Measurements from ENCODE around the gene TNFRSF21. TPM values are rescaled to one million over a fixed set of nuclear protein-coding genes. Genes with fewer than 3 reads are reported as not detected.

Gene TNFRSF21
- total RNA-seq, 1 donor from 2014 or later: 28.9 TPM

DNA sequence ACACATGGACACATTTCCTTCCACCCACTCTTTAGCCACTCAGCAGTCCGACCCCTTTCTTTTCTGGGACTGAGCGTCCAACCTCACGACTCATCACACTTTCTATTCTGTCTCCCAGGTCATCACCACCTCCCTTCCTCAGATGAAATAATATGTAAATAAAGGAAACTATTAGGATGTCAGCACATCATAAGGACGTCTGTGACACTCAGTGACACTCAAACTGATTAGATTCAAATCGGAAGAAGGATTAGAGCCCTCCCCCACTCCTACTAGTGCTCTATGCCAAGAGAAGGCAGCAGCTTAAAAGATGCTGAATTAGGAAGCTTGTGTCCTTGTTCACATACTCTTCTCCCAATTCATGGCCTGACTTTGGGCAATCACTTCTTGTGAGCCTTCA, 113.6 kb downstream of the TNFRSF21 start:
- no peak for ATAC-seq
- Histone ChIP-seq H3K4me3 (no peak overlapping the region), H3K36me3 (no peaks in the 10 kb centered on the region), H3K27ac (no peak overlapping the region), H3K27me3 (no peaks in the 10 kb centered on the region), H3K9me3 (no peaks in the 10 kb centered on the region), H3K4me1 (no peaks in the 10 kb centered on the region)
- TF ChIP-seq, protein P1, sequence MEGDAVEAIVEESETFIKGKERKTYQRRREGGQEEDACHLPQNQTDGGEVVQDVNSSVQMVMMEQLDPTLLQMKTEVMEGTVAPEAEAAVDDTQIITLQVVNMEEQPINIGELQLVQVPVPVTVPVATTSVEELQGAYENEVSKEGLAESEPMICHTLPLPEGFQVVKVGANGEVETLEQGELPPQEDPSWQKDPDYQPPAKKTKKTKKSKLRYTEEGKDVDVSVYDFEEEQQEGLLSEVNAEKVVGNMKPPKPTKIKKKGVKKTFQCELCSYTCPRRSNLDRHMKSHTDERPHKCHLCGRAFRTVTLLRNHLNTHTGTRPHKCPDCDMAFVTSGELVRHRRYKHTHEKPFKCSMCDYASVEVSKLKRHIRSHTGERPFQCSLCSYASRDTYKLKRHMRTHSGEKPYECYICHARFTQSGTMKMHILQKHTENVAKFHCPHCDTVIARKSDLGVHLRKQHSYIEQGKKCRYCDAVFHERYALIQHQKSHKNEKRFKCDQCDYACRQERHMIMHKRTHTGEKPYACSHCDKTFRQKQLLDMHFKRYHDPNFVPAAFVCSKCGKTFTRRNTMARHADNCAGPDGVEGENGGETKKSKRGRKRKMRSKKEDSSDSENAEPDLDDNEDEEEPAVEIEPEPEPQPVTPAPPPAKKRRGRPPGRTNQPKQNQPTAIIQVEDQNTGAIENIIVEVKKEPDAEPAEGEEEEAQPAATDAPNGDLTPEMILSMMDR (IDR thresholded peaks at IDR 0.05): no peak
- intact Hi-C loops (cut with DNase I): no loop called here
- DNase-seq: no peak

DNA sequence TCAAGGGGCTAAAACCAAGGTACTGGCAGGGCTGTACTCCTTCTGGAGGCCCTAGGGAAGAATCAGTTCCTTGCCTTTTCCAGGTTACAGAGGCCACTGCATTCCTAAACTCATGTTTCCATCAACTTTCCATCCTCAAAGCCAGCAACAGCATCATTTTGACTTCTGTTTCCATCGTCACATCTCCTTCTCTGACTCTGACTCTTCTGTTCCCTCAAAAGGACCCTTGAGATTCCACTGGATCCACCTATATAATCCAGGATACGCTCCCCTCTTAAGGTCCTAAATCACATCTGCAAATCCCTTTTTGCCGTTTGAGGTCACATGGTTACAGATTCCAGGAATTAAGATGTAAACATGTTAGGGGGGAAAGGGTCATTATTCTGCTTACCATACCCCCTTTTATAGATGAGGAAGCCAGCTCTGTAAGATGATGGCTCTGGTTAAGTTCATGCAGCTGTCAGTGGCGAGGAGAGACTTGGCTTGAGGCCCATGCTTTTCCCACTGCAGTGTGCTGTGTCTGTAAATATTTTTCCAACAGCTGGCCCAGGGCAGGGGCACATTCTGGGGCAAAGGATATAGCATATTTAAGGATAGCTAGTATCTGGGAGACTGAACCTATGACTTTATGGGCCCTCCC, 114.6 kb downstream of the TNFRSF21 start:
- Histone ChIP-seq H3K36me3 (no peaks in the 10 kb centered on the region), H3K4me3 (no peak overlapping the region), H3K4me1 (no peaks in the 10 kb centered on the region), H3K27ac (no peak overlapping the region), H3K9me3 (no peaks in the 10 kb centered on the region), H3K27me3 (no peaks in the 10 kb centered on the region)
- no peak for DNase-seq
- ATAC-seq: no peak
- intact Hi-C loops (cut with DNase I): no loop called here
- TF ChIP-seq, protein P1 (IDR thresholded peaks at IDR 0.05): no peak

DNA sequence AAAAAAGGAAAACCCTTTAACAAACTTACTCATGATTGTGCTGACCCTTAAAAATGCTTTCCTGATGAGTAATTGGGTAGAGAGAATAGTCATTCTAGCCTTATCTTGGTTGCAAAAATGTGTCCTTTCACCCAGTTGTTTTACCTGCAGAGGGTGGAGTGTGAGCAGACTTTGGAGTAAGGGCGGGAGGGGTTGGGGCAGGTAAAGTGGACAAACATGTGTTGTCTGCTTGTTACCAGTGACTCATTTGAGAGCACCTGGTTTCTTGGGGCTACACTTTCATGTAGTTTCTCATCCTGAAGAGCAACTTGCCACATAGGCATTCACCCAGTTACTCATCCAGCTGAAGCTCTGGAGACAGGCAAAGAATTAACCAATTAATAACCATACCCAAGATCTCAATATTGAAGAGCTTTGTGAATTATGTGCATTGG, 121.1 kb downstream of the TNFRSF21 start:
- no peak for DNase-seq
- TF ChIP-seq, protein P1 (IDR thresholded peaks at IDR 0.05): no peak
- no peaks in the 10 kb centered on the region for H3K4me1 ChIP-seq

DNA sequence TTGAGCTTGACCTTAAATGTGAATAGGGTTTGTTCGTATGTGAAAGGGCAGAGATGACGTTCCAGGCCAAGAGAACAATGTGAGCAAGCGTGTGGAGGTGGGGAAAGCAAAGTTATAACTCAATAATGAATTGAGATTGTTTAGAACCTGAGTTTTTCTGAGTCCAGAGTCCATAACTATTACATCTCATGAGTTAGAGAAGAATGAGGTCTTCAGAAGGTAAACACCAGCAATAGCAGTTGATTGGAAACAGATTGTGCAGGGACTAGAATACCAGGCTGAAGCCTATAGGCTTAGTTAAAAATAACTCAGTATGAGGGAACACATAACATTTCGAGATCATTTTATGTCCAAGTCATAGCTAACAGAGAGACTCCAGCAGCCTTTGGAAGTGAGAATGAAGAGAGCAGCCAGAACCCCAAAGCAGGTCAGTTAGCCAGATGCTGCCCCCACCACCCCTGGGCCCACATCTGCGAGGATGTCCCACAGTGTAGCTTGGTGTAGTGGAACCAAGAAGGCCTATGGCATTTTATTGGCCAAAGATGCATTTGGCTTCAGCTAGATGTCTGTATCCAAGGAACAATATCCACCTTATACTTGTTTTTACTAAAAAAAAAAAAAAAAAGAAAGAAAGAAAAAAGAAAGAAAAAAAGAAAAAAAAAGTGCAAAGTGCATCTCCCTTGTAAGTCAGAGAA, 121.7 kb downstream of the TNFRSF21 start:
- DNase-seq: no peak

More for the DNA sequence above, 121.1 kb downstream of the TNFRSF21 start:
- Histone ChIP-seq H3K9me3 (no peaks in the 10 kb centered on the region), H3K27ac (no peak overlapping the region), H3K4me3 (no peak overlapping the region), H3K27me3 (no peaks in the 10 kb centered on the region), H3K36me3 (no peaks in the 10 kb centered on the region)
- intact Hi-C loops (cut with DNase I): no loop called here
- peak; percentile 78 for ATAC-seq

DNA sequence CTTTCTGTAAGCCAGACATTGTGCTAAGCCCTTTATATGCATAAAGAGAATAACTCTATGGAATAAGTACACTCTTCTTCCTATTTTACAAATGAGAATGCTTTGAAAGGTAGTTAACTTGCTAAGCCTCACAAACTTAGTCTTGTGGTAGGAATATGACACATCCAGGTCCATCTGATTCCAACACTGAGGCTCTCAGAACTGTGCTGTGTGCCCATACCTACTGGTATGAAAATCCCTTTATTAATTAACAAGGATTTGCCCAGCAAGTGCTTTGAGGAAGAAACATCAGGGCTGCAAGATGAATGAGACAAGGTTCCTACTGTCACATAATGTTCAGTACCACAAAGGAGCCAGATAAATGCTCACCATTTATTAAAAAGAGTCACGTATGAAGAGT, 122.6 kb downstream of the TNFRSF21 start:
- TF ChIP-seq, protein P1 (IDR thresholded peaks at IDR 0.05): no peak
- no peaks in the 10 kb centered on the region for H3K4me1 ChIP-seq
- intact Hi-C loops (cut with DNase I): no loop called here
- H3K36me3 ChIP-seq: no peaks in the 10 kb centered on the region
- H3K9me3 ChIP-seq: no peaks in the 10 kb centered on the region
- H3K4me3 ChIP-seq: no peak overlapping the region
- ATAC-seq: no peak
- H3K27ac ChIP-seq: no peak overlapping the region
- no peak for DNase-seq
- H3K27me3 ChIP-seq: no peaks in the 10 kb centered on the region

More for the DNA sequence above, 121.7 kb downstream of the TNFRSF21 start:
- Histone ChIP-seq H3K27me3 (no peaks in the 10 kb centered on the region), H3K4me3 (no peak overlapping the region), H3K27ac (no peak overlapping the region), H3K4me1 (no peaks in the 10 kb centered on the region), H3K9me3 (no peaks in the 10 kb centered on the region), H3K36me3 (no peaks in the 10 kb centered on the region)
- no peak for ATAC-seq
- intact Hi-C loops (cut with DNase I): no loop called here
- TF ChIP-seq, protein P1 (IDR thresholded peaks at IDR 0.05): no peak
